ENCODE results near the gene LUC7L2.

GRCh38 chr7:139382439-139382838, 22.7 kb downstream of the LUC7L2 start:
- TF ChIP-seq POLR2A (IDR thresholded peaks at IDR 0.05) (no peak), CTCF (IDR thresholded peaks at IDR 0.05) (no peak)
